T-helper 2 cell treated with Interferon-gamma antibody and Interleukin-4, amounts not matched to agents 5 μg/mL and 100 μg/mL, for 36 hours (primary cell): ENCODE measurements around the gene FARP1.
"Not testable (repeated sequence)": the region's sequence is repeated elsewhere in the genome, so short reads cannot be mapped to it uniquely, and the experiment has no call there.

Experiments used
- DNase-seq: peaks from one replicate; pipeline ENCODE4 v3.0.0; 2021; ENCODE audit warnings: low spot score
- H3K27ac Mint-ChIP-seq: one replicate; pipeline ENCODE4 v1.8.0; 2021; ENCODE audit warnings: mild to moderate bottlenecking, mixed read lengths
- H3K27me3 Mint-ChIP-seq: one replicate; pipeline ENCODE4 v1.8.0; 2021; ENCODE audit warnings: low read depth, mixed read lengths
- H3K36me3 Mint-ChIP-seq: one replicate; pipeline ENCODE4 v1.8.0; 2021; ENCODE audit warnings: low read depth, mixed read lengths
- H3K4me1 Mint-ChIP-seq: one replicate; pipeline ENCODE4 v1.8.0; 2021; ENCODE audit warnings: low read depth, mixed read lengths
- H3K4me3 Mint-ChIP-seq: one replicate; pipeline ENCODE4 v1.8.0; 2022; ENCODE audit warnings: mild to moderate bottlenecking, moderate library complexity, mixed read lengths
- H3K9me3 Mint-ChIP-seq: one replicate; pipeline ENCODE4 v1.8.0; 2021; ENCODE audit warnings: mixed read lengths

Gene FARP1

GRCh38 chr13:98350746-98351330 lies 207.9 kb downstream of the FARP1 start:
- Mint-ChIP-seq H3K4me3 (no peak overlapping the region), H3K27ac (no peak overlapping the region), H3K4me1 (no peaks in the 10 kb centered on the region), H3K36me3 (no peaks in the 10 kb centered on the region), H3K9me3 (no peaks in the 10 kb centered on the region), H3K27me3 (peaks cover 4% of the 10 kb centered on the region)
- no peak for DNase-seq

- DNase-seq: no peak
- Mint-ChIP-seq H3K27me3 (peaks cover 4% of the 10 kb centered on the region), H3K9me3 (no peaks in the 10 kb centered on the region), H3K4me3 (no peak overlapping the region), H3K4me1 (no peaks in the 10 kb centered on the region), H3K36me3 (no peaks in the 10 kb centered on the region), H3K27ac (no peak overlapping the region)
Measured at GRCh38 chr13:98351636-98352035, 208.7 kb downstream of the FARP1 start.

- Mint-ChIP-seq H3K27me3 (peaks cover 4% of the 10 kb centered on the region), H3K4me3 (no peak overlapping the region), H3K9me3 (no peaks in the 10 kb centered on the region), H3K27ac (no peak overlapping the region), H3K36me3 (no peaks in the 10 kb centered on the region), H3K4me1 (no peaks in the 10 kb centered on the region)
- no peak for DNase-seq
Measured at GRCh38 chr13:98352226-98352625, 209.3 kb downstream of the FARP1 start.

- H3K4me3 Mint-ChIP-seq: no peak overlapping the region
- DNase-seq: no peak
- no peaks in the 10 kb centered on the region for H3K4me1 Mint-ChIP-seq
- no peaks in the 10 kb centered on the region for H3K36me3 Mint-ChIP-seq
- H3K27ac Mint-ChIP-seq: no peak overlapping the region
- H3K9me3 Mint-ChIP-seq: no peaks in the 10 kb centered on the region
- H3K27me3 Mint-ChIP-seq: peaks cover 4% of the 10 kb centered on the region
Measured at GRCh38 chr13:98353750-98354149, 210.9 kb downstream of the FARP1 start.

- Mint-ChIP-seq H3K4me3 (no peak overlapping the region), H3K36me3 (no peaks in the 10 kb centered on the region), H3K27ac (no peak overlapping the region), H3K4me1 (no peaks in the 10 kb centered on the region), H3K9me3 (no peaks in the 10 kb centered on the region), H3K27me3 (no peaks in the 10 kb centered on the region)
- no peak for DNase-seq
Measured at GRCh38 chr13:98358937-98359336, 216.0 kb downstream of the FARP1 start.

GRCh38 chr13:98360545-98360944 lies 217.7 kb downstream of the FARP1 start:
- Mint-ChIP-seq H3K4me3 (no peak overlapping the region), H3K27ac (no peak overlapping the region), H3K36me3 (no peaks in the 10 kb centered on the region), H3K9me3 (no peaks in the 10 kb centered on the region), H3K4me1 (no peaks in the 10 kb centered on the region), H3K27me3 (no peaks in the 10 kb centered on the region)
- DNase-seq: no peak

GRCh38 chr13:98363326-98363725 lies 220.4 kb downstream of the FARP1 start:
- no peak for DNase-seq
- H3K36me3 Mint-ChIP-seq: no peaks in the 10 kb centered on the region
- no peaks in the 10 kb centered on the region for H3K9me3 Mint-ChIP-seq
- no peak overlapping the region for H3K27ac Mint-ChIP-seq
- no peak overlapping the region for H3K4me3 Mint-ChIP-seq
- no peaks in the 10 kb centered on the region for H3K27me3 Mint-ChIP-seq
- no peaks in the 10 kb centered on the region for H3K4me1 Mint-ChIP-seq

- no peaks in the 10 kb centered on the region for H3K27me3 Mint-ChIP-seq
- H3K36me3 Mint-ChIP-seq: no peaks in the 10 kb centered on the region
- no peak overlapping the region for H3K4me3 Mint-ChIP-seq
- H3K4me1 Mint-ChIP-seq: no peaks in the 10 kb centered on the region
- no peaks in the 10 kb centered on the region for H3K9me3 Mint-ChIP-seq
- no peak overlapping the region for H3K27ac Mint-ChIP-seq
- no peak for DNase-seq
Measured at GRCh38 chr13:98364179-98364578, 221.3 kb downstream of the FARP1 start.

- no peaks in the 10 kb centered on the region for H3K9me3 Mint-ChIP-seq
- no peaks in the 10 kb centered on the region for H3K4me1 Mint-ChIP-seq
- no peaks in the 10 kb centered on the region for H3K36me3 Mint-ChIP-seq
- H3K27me3 Mint-ChIP-seq: no peaks in the 10 kb centered on the region
- DNase-seq: no peak
- no peak overlapping the region for H3K4me3 Mint-ChIP-seq
- no peak overlapping the region for H3K27ac Mint-ChIP-seq
Measured at GRCh38 chr13:98364647-98365046, 221.8 kb downstream of the FARP1 start.

- no peaks in the 10 kb centered on the region for H3K4me1 Mint-ChIP-seq
- no peaks in the 10 kb centered on the region for H3K9me3 Mint-ChIP-seq
- no peaks in the 10 kb centered on the region for H3K36me3 Mint-ChIP-seq
- no peaks in the 10 kb centered on the region for H3K27me3 Mint-ChIP-seq
- H3K27ac Mint-ChIP-seq: no peak overlapping the region
- DNase-seq: no peak
- H3K4me3 Mint-ChIP-seq: no peak overlapping the region
Measured at GRCh38 chr13:98365302-98365701, 222.4 kb downstream of the FARP1 start.

- Mint-ChIP-seq H3K27ac (no peak overlapping the region), H3K27me3 (no peaks in the 10 kb centered on the region), H3K4me3 (no peak overlapping the region), H3K9me3 (no peaks in the 10 kb centered on the region), H3K36me3 (no peaks in the 10 kb centered on the region), H3K4me1 (no peaks in the 10 kb centered on the region)
- no peak for DNase-seq
Measured at GRCh38 chr13:98366010-98366409, 223.1 kb downstream of the FARP1 start.

- Mint-ChIP-seq H3K27ac (no peak overlapping the region), H3K4me1 (no peaks in the 10 kb centered on the region), H3K9me3 (no peaks in the 10 kb centered on the region), H3K4me3 (no peak overlapping the region), H3K36me3 (no peaks in the 10 kb centered on the region), H3K27me3 (no peaks in the 10 kb centered on the region)
- DNase-seq: no peak
Measured at GRCh38 chr13:98366443-98366842, 223.5 kb downstream of the FARP1 start.

GRCh38 chr13:98366959-98367358 lies 224.1 kb downstream of the FARP1 start:
- no peak overlapping the region for H3K27ac Mint-ChIP-seq
- no peak for DNase-seq
- H3K36me3 Mint-ChIP-seq: no peaks in the 10 kb centered on the region
- no peaks in the 10 kb centered on the region for H3K9me3 Mint-ChIP-seq
- H3K4me3 Mint-ChIP-seq: no peak overlapping the region
- no peaks in the 10 kb centered on the region for H3K27me3 Mint-ChIP-seq
- H3K4me1 Mint-ChIP-seq: no peaks in the 10 kb centered on the region

GRCh38 chr13:98368019-98368418 lies 225.1 kb downstream of the FARP1 start:
- Mint-ChIP-seq H3K36me3 (no peaks in the 10 kb centered on the region), H3K4me3 (no peak overlapping the region), H3K9me3 (no peaks in the 10 kb centered on the region), H3K4me1 (no peaks in the 10 kb centered on the region), H3K27me3 (no peaks in the 10 kb centered on the region), H3K27ac (no peak overlapping the region)
- no peak for DNase-seq

- H3K4me1 Mint-ChIP-seq, DNase-seq, H3K4me3 Mint-ChIP-seq, H3K27ac Mint-ChIP-seq, H3K27me3 Mint-ChIP-seq, H3K36me3 Mint-ChIP-seq, H3K9me3 Mint-ChIP-seq: not testable (repeated sequence)
Measured at GRCh38 chr13:98369520-98369919, 226.6 kb downstream of the FARP1 start.
